RWPE2 (cell line): ENCODE results near the gene FBXL13.

Experiments
- ATAC-seq: fragments of 200-7000 bp; cut with Tn5 transposase; 3 replicates; pipeline ENCODE4 v1.9.1; 2021; ENCODE audit warnings: low read depth
- DNase-seq: peaks from one replicate; pipeline ENCODE4 v3.0.0-alpha.2; 2020; ENCODE audit warnings: low spot score
- H3K27ac ChIP-seq: fragments of 450-650 bp; 2 replicates; pipeline ENCODE4 v1.5.1; 2017; ENCODE audit warnings: mild to moderate bottlenecking; ENCODE audit not compliant: poor library complexity, severe bottlenecking
- H3K27me3 ChIP-seq: fragments of 250-450 bp; sonication (Bioruptor Pico); 2 replicates; pipeline ENCODE4 v1.5.1; 2021; ENCODE audit warnings: mild to moderate bottlenecking, moderate library complexity; ENCODE audit not compliant: insufficient read depth, poor library complexity, severe bottlenecking
- H3K36me3 ChIP-seq: fragments of 250-450 bp; sonication (Bioruptor Pico); 2 replicates; pipeline ENCODE4 v1.5.1; 2020; ENCODE audit warnings: low read depth, mild to moderate bottlenecking, moderate library complexity
- H3K4me1 ChIP-seq: fragments of 250-450 bp; sonication (Bioruptor Pico); 2 replicates; pipeline ENCODE4 v1.5.1; 2021; ENCODE audit warnings: mild to moderate bottlenecking, moderate library complexity; ENCODE audit not compliant: insufficient read depth, poor library complexity, severe bottlenecking
- H3K4me3 ChIP-seq: fragments of 250-450 bp; sonication (Bioruptor Pico); 2 replicates; pipeline ENCODE4 v1.5.1; 2021; ENCODE audit warnings: mild to moderate bottlenecking, moderate library complexity; ENCODE audit not compliant: severe bottlenecking
- H3K9me3 ChIP-seq: fragments of 250-450 bp; sonication (Bioruptor Pico); 2 replicates; pipeline ENCODE4 v1.5.1; 2021; ENCODE audit warnings: mild to moderate bottlenecking, moderate library complexity; ENCODE audit not compliant: severe bottlenecking
- TF ChIP-seq, protein P1 (sequence below): fragments of 450-650 bp; IDR thresholded peaks from one replicate; pipeline ENCODE4 v1.5.1; 2017; ENCODE audit warnings: mild to moderate bottlenecking, moderate library complexity; ENCODE audit not compliant: poor library complexity, severe bottlenecking

The FBXL13 gene

GRCh38 chr7:102992509-102992937 is 82.1 kb downstream of the FBXL13 start:
- DNase-seq (no peak), ATAC-seq (no peak)
- peak overlapping the region; percentile 94 for H3K27ac ChIP-seq
- H3K36me3 ChIP-seq: no peaks in the 10 kb centered on the region
- H3K27me3 ChIP-seq: no peaks in the 10 kb centered on the region
- peaks cover 34% of the 10 kb centered on the region for H3K4me1 ChIP-seq
- TF ChIP-seq, protein P1, sequence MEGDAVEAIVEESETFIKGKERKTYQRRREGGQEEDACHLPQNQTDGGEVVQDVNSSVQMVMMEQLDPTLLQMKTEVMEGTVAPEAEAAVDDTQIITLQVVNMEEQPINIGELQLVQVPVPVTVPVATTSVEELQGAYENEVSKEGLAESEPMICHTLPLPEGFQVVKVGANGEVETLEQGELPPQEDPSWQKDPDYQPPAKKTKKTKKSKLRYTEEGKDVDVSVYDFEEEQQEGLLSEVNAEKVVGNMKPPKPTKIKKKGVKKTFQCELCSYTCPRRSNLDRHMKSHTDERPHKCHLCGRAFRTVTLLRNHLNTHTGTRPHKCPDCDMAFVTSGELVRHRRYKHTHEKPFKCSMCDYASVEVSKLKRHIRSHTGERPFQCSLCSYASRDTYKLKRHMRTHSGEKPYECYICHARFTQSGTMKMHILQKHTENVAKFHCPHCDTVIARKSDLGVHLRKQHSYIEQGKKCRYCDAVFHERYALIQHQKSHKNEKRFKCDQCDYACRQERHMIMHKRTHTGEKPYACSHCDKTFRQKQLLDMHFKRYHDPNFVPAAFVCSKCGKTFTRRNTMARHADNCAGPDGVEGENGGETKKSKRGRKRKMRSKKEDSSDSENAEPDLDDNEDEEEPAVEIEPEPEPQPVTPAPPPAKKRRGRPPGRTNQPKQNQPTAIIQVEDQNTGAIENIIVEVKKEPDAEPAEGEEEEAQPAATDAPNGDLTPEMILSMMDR: no peak
- H3K9me3 ChIP-seq: no peaks in the 10 kb centered on the region
- no peak overlapping the region for H3K4me3 ChIP-seq

- H3K4me1 ChIP-seq: peaks cover 34% of the 10 kb centered on the region
- H3K27ac ChIP-seq: peak overlapping the region; percentile 94
- no peaks in the 10 kb centered on the region for H3K9me3 ChIP-seq
- peak; percentile 75 for DNase-seq
- TF ChIP-seq, protein P1: no peak
- no peaks in the 10 kb centered on the region for H3K36me3 ChIP-seq
- peak; percentile 100 for ATAC-seq
- no peaks in the 10 kb centered on the region for H3K27me3 ChIP-seq
- H3K4me3 ChIP-seq: no peak overlapping the region
Observed at GRCh38 chr7:102991540-102992214, 82.9 kb downstream of the FBXL13 start.

DNA sequence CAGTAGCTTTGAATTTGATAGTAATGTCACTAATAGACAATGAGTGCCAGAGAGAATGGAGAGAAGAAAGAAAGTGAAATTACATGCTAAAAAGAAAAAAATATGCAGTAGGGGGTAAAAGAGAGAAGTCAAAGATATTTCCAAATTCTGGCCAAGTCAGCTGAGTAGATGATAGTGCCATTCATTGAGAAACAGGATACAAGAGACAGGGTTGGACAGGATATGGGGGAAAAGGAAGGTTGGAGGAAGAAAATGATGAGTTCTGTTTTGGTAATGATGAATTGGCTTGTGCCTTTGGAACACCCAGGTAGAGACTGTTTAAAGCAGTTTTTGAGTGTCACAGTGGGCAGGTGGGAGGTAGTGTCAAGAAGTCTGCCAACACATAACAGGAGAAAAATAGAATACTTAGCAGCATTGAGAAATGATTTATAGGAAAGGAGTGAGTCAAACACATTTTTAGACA is 83.5 kb downstream of the FBXL13 start:
- DNase-seq (no peak), ATAC-seq (no peak)
- TF ChIP-seq, protein P1: no peak
- Histone ChIP-seq H3K27me3 (no peaks in the 10 kb centered on the region), H3K4me1 (peaks cover 34% of the 10 kb centered on the region), H3K9me3 (no peaks in the 10 kb centered on the region), H3K4me3 (no peak overlapping the region), H3K27ac (peak overlapping the region; percentile 94), H3K36me3 (no peaks in the 10 kb centered on the region)

- H3K4me3 ChIP-seq: no peak overlapping the region
- H3K9me3 ChIP-seq: no peaks in the 10 kb centered on the region
- H3K27ac ChIP-seq: peak overlapping the region; percentile 94
- no peak for ATAC-seq
- H3K27me3 ChIP-seq: no peaks in the 10 kb centered on the region
- no peaks in the 10 kb centered on the region for H3K36me3 ChIP-seq
- TF ChIP-seq, protein P1: no peak
- peaks cover 34% of the 10 kb centered on the region for H3K4me1 ChIP-seq
- no peak for DNase-seq
Observed at GRCh38 chr7:102990642-102991041, 84.0 kb downstream of the FBXL13 start.
